Naive thymus-derived CD4-positive, alpha-beta T cell (primary cell): ENCODE results near the gene ABCC4. TPM values are rescaled to one million over a fixed set of nuclear protein-coding genes. Genes with fewer than 3 reads are reported as not detected.
A peak's percentile ranks its signal among the peaks of the same experiment; 100 is the strongest.

Experiments used
- ATAC-seq: fragments of 150-1000 bp; cut with Tn5 transposase; 2 replicates; pipeline ENCODE4 v1.10.0; 2021; ENCODE audit warnings: mild to moderate bottlenecking, moderate library complexity
- CTCF ChIA-PET: fragments of 350-600 bp; sonication (Branson Sonifier 250); formaldehyde crosslinking; loops from one replicate; lab custom pipeline; 2021; ENCODE audit warnings: antibody characterized with exemption; lab: Charles Lee
- POLR2A ChIA-PET: fragments of 350-600 bp; sonication (Branson Sonifier 250); formaldehyde crosslinking; loops from one replicate; lab custom pipeline; 2021; ENCODE audit warnings: antibody characterized with exemption, inconsistent platforms; lab: Charles Lee
- DNase-seq, 9 donors: peaks; one replicate each; pipeline versions ENCODE4 v3.0.0 to v3.0.0-alpha.2; 2020 to 2022; ENCODE audit warnings: mixed read lengths in 1 of 9
- H3K27ac ChIP-seq: one replicate; pipeline ENCODE4 v1.7.0; 2013; ENCODE audit warnings: mild to moderate bottlenecking, low read depth, low read length, moderate library complexity
- H3K27me3 ChIP-seq, 2 donors: one replicate each; pipeline ENCODE4 v1.7.0; 2013; ENCODE audit warnings: low read length in 2 of 2, mild to moderate bottlenecking in 2 of 2, moderate library complexity in 2 of 2; ENCODE audit not compliant: control insufficient read depth in 2 of 2, insufficient read depth in 2 of 2
- H3K36me3 ChIP-seq, 3 experiments: 1 replicate in 2 of 3; 2 replicates in 1 of 3; pipeline ENCODE4 v1.7.0; 2013; ENCODE audit warnings: low read length in 3 of 3, mild to moderate bottlenecking in 3 of 3, moderate library complexity in 1 of 3; ENCODE audit not compliant: insufficient read depth in 3 of 3, control insufficient read depth in 2 of 3
- H3K4me1 ChIP-seq, 2 donors: one replicate each; pipeline ENCODE4 v1.7.0; 2013; ENCODE audit warnings: low read length in 2 of 2, mild to moderate bottlenecking in 2 of 2, moderate library complexity in 1 of 2; ENCODE audit not compliant: control insufficient read depth in 2 of 2, insufficient read depth in 2 of 2
- H3K4me3 ChIP-seq: 2 replicates; pipeline ENCODE4 v1.7.0; 2013; ENCODE audit warnings: mild to moderate bottlenecking, low read length
- H3K9me3 ChIP-seq, 3 experiments: 1 replicate in 2 of 3; 2 replicates in 1 of 3; pipeline ENCODE4 v1.7.0; 2013; ENCODE audit warnings: low read length in 3 of 3; ENCODE audit not compliant: control insufficient read depth in 2 of 3
- H3K27ac Mint-ChIP-seq, 9 donors: one replicate each; pipeline ENCODE4 v1.8.0; 2020 to 2022; ENCODE audit warnings: mixed read lengths in 9 of 9, mild to moderate bottlenecking in 8 of 9, moderate library complexity in 5 of 9, inconsistent platforms in 2 of 9
- H3K27me3 Mint-ChIP-seq, 5 donors: one replicate each; pipeline ENCODE4 v1.8.0; 2021 to 2022; ENCODE audit warnings: mixed read lengths in 5 of 5, mild to moderate bottlenecking in 1 of 5
- H3K36me3 Mint-ChIP-seq, 5 donors: one replicate each; pipeline ENCODE4 v1.8.0; 2020 to 2022; ENCODE audit warnings: mixed read lengths in 5 of 5, mild to moderate bottlenecking in 3 of 5, inconsistent platforms in 1 of 5
- H3K4me1 Mint-ChIP-seq, 7 donors: one replicate each; pipeline ENCODE4 v1.8.0; 2020 to 2022; ENCODE audit warnings: mixed read lengths in 7 of 7, mild to moderate bottlenecking in 3 of 7, inconsistent platforms in 1 of 7
- H3K4me3 Mint-ChIP-seq, 10 donors: one replicate each; pipeline ENCODE4 v1.8.0; 2020 to 2022; ENCODE audit warnings: mild to moderate bottlenecking in 10 of 10, mixed read lengths in 10 of 10, moderate library complexity in 6 of 10, inconsistent platforms in 2 of 10
- H3K9me3 Mint-ChIP-seq, 11 donors: one replicate each; pipeline ENCODE4 v1.8.0; 2020 to 2022; ENCODE audit warnings: mixed read lengths in 11 of 11, mild to moderate bottlenecking in 4 of 11, inconsistent platforms in 1 of 11, moderate library complexity in 1 of 11
- intact Hi-C, 2 donors: fragments of 100-400 bp; cut with micrococcal nuclease; formaldehyde crosslinking; loops; one replicate each; pipeline ENCODE4 v1.15.1; 2023
- polyA plus RNA-seq, 2 donors: library from polyadenylated mRNA; unstranded; fragments of 300-500 nt; fragmentation: Illumina TruSeq; gene quantifications; one replicate each; pipeline ENCODE4 v1.2.3, GENCODE V29; 2021
- total RNA-seq, 6 experiments: library from RNA in 5 of 6; stranded (reverse) in 5 of 6; gene quantifications; 1 replicate in 5 of 6; 2 replicates in 1 of 6; pipeline ENCODE4 v1.2.3 and lab custom pipeline; 2021 to 2026

The ABCC4 gene
- total and polyA plus RNA-seq, 7 experiments from 2014 or later = 3.5 to 9.2 (median 7.3) TPM

- H3K27me3 Mint-ChIP-seq = no peaks in the 10 kb centered on the region
- H3K4me3 Mint-ChIP-seq = no peak overlapping the region
- H3K27me3 ChIP-seq = no peaks in the 10 kb centered on the region
- H3K27ac ChIP-seq = no peak overlapping the region
- no peaks in the 10 kb centered on the region for H3K4me1 ChIP-seq
- peaks cover 4 to 8% (median 5%) of the 10 kb centered on the region in 7 donors for H3K4me1 Mint-ChIP-seq
- H3K4me3 ChIP-seq = no peak overlapping the region
- peaks cover 0 to 46% (median 17%) of the 10 kb centered on the region in 5 donors for H3K36me3 Mint-ChIP-seq
- intact Hi-C loops = no loop called here
- H3K27ac Mint-ChIP-seq = no peak overlapping the region
- no peaks in the 10 kb centered on the region for H3K9me3 ChIP-seq
- POLR2A ChIA-PET = no interaction called here
- no peaks in the 10 kb centered on the region for H3K9me3 Mint-ChIP-seq
- no peak for ATAC-seq
- CTCF ChIA-PET = interaction anchor here (1.0 to 1.7 kb wide), 2 partner anchors 33 to 720 kb away, joined by 3 to 8 read pairs; no protein-coding TSS in a partner anchor
- H3K36me3 ChIP-seq = no peaks in the 10 kb centered on the region
- DNase-seq = no peak
Measured at GRCh38 chr13:95155504-95155903, 145.7 kb downstream of the ABCC4 start.

DNA sequence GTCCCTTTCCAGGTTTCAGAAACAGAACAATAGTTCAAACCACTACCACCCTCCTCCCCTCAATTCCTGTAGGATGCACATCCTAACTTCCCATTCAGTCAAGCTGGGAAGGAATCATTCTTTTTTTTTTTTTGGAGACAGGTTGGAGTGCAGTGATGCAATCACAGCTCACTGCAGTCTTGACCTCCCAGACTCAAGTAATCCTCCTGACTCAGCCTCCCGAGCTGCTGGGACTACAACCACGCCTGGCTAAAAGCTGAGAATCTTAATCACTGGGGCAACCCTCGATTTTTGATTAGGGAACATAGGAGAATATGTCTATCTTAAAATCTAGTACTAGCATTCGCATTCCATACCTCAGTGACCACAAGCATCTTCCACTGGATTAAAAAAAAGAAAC is 146.2 kb downstream of the ABCC4 start:
- H3K27ac ChIP-seq = no peak overlapping the region
- peaks cover 4 to 11% (median 6%) of the 10 kb centered on the region in 7 donors for H3K4me1 Mint-ChIP-seq
- H3K4me3 ChIP-seq = no peak overlapping the region
- POLR2A ChIA-PET = no interaction called here
- no peak for ATAC-seq
- H3K27ac Mint-ChIP-seq = no peak overlapping the region
- H3K36me3 Mint-ChIP-seq = peaks cover 0 to 42% (median 17%) of the 10 kb centered on the region in 5 donors
- no peaks in the 10 kb centered on the region for H3K36me3 ChIP-seq
- no peaks in the 10 kb centered on the region for H3K4me1 ChIP-seq
- no peaks in the 10 kb centered on the region for H3K27me3 ChIP-seq
- no peaks in the 10 kb centered on the region for H3K9me3 Mint-ChIP-seq
- H3K4me3 Mint-ChIP-seq = no peak overlapping the region
- CTCF ChIA-PET = interaction anchor here (1.7 kb wide), 1 partner anchor 34 kb away, joined by 8 read pairs; no protein-coding TSS in a partner anchor
- intact Hi-C loops = no loop called here
- H3K27me3 Mint-ChIP-seq = no peaks in the 10 kb centered on the region
- no peak for DNase-seq
- no peaks in the 10 kb centered on the region for H3K9me3 ChIP-seq

- no peak overlapping the region for H3K4me3 ChIP-seq
- no peak for DNase-seq
- ATAC-seq = no peak
- no peaks in the 10 kb centered on the region for H3K9me3 Mint-ChIP-seq
- no peaks in the 10 kb centered on the region for H3K36me3 ChIP-seq
- intact Hi-C loops = no loop called here
- no peak overlapping the region for H3K27ac ChIP-seq
- no peaks in the 10 kb centered on the region for H3K4me1 ChIP-seq
- no peaks in the 10 kb centered on the region for H3K27me3 Mint-ChIP-seq
- no peaks in the 10 kb centered on the region for H3K9me3 ChIP-seq
- H3K27me3 ChIP-seq = no peaks in the 10 kb centered on the region
- H3K4me1 Mint-ChIP-seq = peaks cover 4 to 11% (median 6%) of the 10 kb centered on the region in 7 donors
- POLR2A ChIA-PET = no interaction called here
- no peak overlapping the region for H3K27ac Mint-ChIP-seq
- H3K4me3 Mint-ChIP-seq = no peak overlapping the region
- CTCF ChIA-PET = interaction anchor here (1.7 kb wide), 1 partner anchor 34 kb away, joined by 8 read pairs; no protein-coding TSS in a partner anchor
- peaks cover 0 to 41% (median 17%) of the 10 kb centered on the region in 5 donors for H3K36me3 Mint-ChIP-seq
Measured at GRCh38 chr13:95154413-95154886, 146.8 kb downstream of the ABCC4 start.

GRCh38 chr13:95153647-95154412 is 147.4 kb downstream of the ABCC4 start:
- Histone ChIP-seq H3K27ac (no peak overlapping the region), H3K4me1 (no peaks in the 10 kb centered on the region), H3K36me3 (no peaks in the 10 kb centered on the region), H3K9me3 (no peaks in the 10 kb centered on the region), H3K4me3 (no peak overlapping the region), H3K27me3 (no peaks in the 10 kb centered on the region)
- ChIA-PET CTCF (interaction anchor here (1.2 to 1.7 kb wide), 2 partner anchors 35 kb away, joined by 3 to 8 read pairs; no protein-coding TSS in a partner anchor), POLR2A (no interaction called here)
- Mint-ChIP-seq H3K4me1 (peaks cover 4 to 11% (median 6%) of the 10 kb centered on the region in 7 donors), H3K9me3 (no peaks in the 10 kb centered on the region), H3K36me3 (peaks cover 0 to 41% (median 17%) of the 10 kb centered on the region in 5 donors), H3K27me3 (no peaks in the 10 kb centered on the region), H3K4me3 (no peak overlapping the region), H3K27ac (peak overlapping the region in 1 of 9 donors; percentile 23)
- intact Hi-C loops = loop anchor here in 1 of 2 donors (2.0 kb wide), 1 partner anchor 23 kb away; no protein-coding TSS in a partner anchor
- peak; percentile 27 for ATAC-seq
- DNase-seq = no peak

GRCh38 chr13:95151942-95152587 is 149.2 kb downstream of the ABCC4 start:
- H3K27ac ChIP-seq = no peak overlapping the region
- no peaks in the 10 kb centered on the region for H3K4me1 ChIP-seq
- no peaks in the 10 kb centered on the region for H3K9me3 Mint-ChIP-seq
- H3K4me3 ChIP-seq = no peak overlapping the region
- no peak overlapping the region for H3K4me3 Mint-ChIP-seq
- peaks cover under 1 to 10% (median 6%) of the 10 kb centered on the region in 7 donors for H3K4me1 Mint-ChIP-seq
- DNase-seq (no peak), ATAC-seq (no peak)
- peaks cover 0 to 35% (median 14%) of the 10 kb centered on the region in 5 donors for H3K36me3 Mint-ChIP-seq
- peak overlapping the region in 2 of 9 donors; percentile 8 to 23 for H3K27ac Mint-ChIP-seq
- no peaks in the 10 kb centered on the region for H3K36me3 ChIP-seq
- ChIA-PET POLR2A (interaction anchor here (1.9 kb wide), 1 partner anchor 11 kb away, joined by 4 read pairs; no protein-coding TSS in a partner anchor), CTCF (no interaction called here)
- intact Hi-C loops = loop anchor here in 1 of 2 donors (2.0 kb wide), 1 partner anchor 25 kb away; no protein-coding TSS in a partner anchor
- H3K27me3 ChIP-seq = no peaks in the 10 kb centered on the region
- H3K27me3 Mint-ChIP-seq = no peaks in the 10 kb centered on the region
- H3K9me3 ChIP-seq = no peaks in the 10 kb centered on the region

DNA sequence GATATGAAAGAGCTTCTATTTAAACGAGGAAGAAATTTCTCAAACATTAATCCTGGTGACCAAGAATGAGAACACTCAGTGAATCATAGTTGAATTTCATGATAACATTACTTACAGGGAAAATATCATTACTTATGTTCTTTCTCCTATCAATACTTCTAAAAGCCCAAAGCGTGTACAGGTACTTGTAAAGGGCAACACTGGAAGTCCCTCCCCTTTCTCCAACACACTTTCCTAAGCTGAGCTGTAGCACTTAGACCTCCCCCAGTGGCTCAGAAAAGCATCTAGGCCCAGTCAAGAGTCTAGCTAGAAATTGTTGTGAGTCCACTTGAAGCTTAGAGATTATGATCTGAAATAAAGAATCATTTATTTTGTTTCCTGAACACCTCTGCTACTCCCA is 150.7 kb downstream of the ABCC4 start:
- DNase-seq (no peak), ATAC-seq (no peak)
- H3K9me3 Mint-ChIP-seq = no peaks in the 10 kb centered on the region
- no peak overlapping the region for H3K4me3 Mint-ChIP-seq
- intact Hi-C loops = no loop called here
- peaks cover 0 to 10% (median 9%) of the 10 kb centered on the region in 7 donors for H3K4me1 Mint-ChIP-seq
- Histone ChIP-seq H3K4me3 (no peak overlapping the region), H3K27me3 (no peaks in the 10 kb centered on the region), H3K9me3 (no peaks in the 10 kb centered on the region), H3K36me3 (no peaks in the 10 kb centered on the region), H3K4me1 (no peaks in the 10 kb centered on the region), H3K27ac (no peak overlapping the region)
- POLR2A ChIA-PET = interaction anchor here (0.5 kb wide), 1 partner anchor 1480 kb away, joined by 8 read pairs; no protein-coding TSS in a partner anchor
- H3K27ac Mint-ChIP-seq = peak overlapping the region in 2 of 9 donors; percentile 34 to 68
- CTCF ChIA-PET = no interaction called here
- no peaks in the 10 kb centered on the region for H3K27me3 Mint-ChIP-seq
- H3K36me3 Mint-ChIP-seq = peaks cover 0 to 33% (median 13%) of the 10 kb centered on the region in 5 donors
